Fibroblast of villous mesenchyme (primary cell): ENCODE data around the gene MBD5. TPM values are rescaled to one million over a fixed set of nuclear protein-coding genes. Genes with fewer than 3 reads are reported as not detected.

Source experiments
- DNase-seq: peaks from one replicate; pipeline ENCODE4 v3.0.0-alpha.2; 2010; ENCODE audit warnings: low read depth
- H3K4me3 ChIP-seq: 2 replicates; pipeline ENCODE4 v1.5.1; 2011; ENCODE audit warnings: low read depth, mild to moderate bottlenecking, low read length
- total RNA-seq: library from RNA; depleted of rRNA; stranded (reverse); fragments of >200 nt; gene quantifications from 2 replicates; pipeline ENCODE4 v1.2.3, GENCODE V29; 2012
- TF ChIP-seq, protein P1 (sequence below): IDR thresholded peaks from 2 replicates; pipeline ENCODE4 v1.5.1; 2012; ENCODE audit warnings: low read depth, mild to moderate bottlenecking, low read length; ENCODE audit not compliant: insufficient read depth

Gene MBD5
- total RNA-seq, 1 donor = 35.0 TPM

DNA sequence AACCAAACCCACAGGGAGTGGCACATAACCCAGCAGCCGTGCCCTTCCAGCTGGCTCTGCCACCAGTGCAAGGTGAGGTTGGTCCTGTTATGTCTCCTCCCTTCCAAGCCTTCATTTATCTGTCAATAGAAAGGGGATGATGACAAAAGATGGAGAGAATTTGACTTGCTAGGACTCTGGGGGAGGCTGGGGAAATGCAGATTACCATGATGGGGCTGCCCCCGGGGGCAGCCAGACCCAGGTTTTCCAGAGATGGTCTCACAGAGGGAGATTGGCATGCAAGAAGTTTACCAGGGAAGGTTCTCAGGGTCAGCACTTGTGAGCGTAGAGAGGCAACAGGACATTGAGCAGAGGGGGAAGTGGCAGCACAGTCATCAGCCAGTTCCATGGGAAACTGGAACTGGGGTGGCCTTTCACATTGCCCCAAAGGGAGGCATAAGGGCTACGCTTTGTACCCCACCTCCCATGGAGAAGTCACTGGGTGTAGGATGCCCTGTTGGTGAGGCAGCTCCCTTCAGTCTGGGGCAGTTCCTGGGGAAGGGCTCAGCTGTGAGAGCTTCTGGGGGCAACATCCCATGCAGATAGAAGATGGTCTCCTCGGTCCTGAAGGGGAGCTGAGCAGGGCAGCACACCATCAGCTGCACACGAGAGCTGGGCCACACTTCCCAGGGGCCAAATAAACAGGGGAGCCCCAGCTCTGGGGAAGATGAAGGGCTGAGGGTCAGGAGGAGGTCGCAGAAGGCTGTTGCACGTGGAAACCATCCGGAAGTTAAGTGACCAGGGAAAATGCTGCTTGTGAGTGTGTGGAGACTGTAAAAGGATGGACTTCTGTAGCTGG lies 505.8 kb downstream of the MBD5 start:
- no peak overlapping the region for H3K4me3 ChIP-seq
- TF ChIP-seq, protein P1, sequence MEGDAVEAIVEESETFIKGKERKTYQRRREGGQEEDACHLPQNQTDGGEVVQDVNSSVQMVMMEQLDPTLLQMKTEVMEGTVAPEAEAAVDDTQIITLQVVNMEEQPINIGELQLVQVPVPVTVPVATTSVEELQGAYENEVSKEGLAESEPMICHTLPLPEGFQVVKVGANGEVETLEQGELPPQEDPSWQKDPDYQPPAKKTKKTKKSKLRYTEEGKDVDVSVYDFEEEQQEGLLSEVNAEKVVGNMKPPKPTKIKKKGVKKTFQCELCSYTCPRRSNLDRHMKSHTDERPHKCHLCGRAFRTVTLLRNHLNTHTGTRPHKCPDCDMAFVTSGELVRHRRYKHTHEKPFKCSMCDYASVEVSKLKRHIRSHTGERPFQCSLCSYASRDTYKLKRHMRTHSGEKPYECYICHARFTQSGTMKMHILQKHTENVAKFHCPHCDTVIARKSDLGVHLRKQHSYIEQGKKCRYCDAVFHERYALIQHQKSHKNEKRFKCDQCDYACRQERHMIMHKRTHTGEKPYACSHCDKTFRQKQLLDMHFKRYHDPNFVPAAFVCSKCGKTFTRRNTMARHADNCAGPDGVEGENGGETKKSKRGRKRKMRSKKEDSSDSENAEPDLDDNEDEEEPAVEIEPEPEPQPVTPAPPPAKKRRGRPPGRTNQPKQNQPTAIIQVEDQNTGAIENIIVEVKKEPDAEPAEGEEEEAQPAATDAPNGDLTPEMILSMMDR = no peak
- DNase-seq = no peak

DNA sequence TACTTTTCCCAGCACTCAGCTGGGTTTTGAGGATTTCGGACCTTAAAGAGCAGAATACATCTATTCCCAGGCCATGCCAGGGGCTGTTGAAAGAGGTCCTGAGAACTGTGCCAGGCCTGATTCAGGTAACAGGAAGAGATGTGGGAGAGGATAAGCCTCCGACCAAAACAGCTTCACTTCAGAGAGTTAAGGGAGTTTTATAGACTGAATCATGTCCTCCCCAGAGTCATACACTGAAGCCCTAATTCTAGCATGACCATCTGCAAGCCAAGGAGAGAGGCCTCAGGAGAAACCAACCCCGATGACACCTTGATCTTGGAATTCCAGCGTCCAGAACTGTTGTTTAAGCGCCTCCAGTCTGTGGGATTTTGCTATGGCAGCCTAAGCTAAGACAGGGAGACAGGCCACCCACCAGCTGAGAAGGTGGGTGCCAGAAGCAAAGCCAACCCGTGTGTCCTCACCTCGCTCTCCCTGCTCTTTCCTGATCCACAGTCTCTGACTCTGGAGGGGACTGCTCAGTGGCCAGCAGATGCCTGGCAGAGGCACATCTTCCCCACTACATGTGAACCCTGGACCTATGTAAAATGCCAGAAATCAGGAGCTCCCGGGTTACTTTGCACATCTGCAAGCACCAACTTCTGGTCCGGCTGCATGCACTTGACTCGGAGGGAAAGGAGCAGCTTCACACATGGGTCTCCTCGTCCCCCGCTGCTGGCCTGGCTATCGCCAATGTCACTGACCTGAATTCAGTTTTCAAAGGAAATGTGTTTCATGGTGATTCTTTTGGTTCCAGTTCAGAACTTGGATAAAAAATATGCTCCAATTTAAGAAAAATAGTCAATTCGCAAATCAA lies 506.8 kb downstream of the MBD5 start:
- DNase-seq = no peak
- H3K4me3 ChIP-seq = no peak overlapping the region
- TF ChIP-seq, protein P1 = no peak

DNA sequence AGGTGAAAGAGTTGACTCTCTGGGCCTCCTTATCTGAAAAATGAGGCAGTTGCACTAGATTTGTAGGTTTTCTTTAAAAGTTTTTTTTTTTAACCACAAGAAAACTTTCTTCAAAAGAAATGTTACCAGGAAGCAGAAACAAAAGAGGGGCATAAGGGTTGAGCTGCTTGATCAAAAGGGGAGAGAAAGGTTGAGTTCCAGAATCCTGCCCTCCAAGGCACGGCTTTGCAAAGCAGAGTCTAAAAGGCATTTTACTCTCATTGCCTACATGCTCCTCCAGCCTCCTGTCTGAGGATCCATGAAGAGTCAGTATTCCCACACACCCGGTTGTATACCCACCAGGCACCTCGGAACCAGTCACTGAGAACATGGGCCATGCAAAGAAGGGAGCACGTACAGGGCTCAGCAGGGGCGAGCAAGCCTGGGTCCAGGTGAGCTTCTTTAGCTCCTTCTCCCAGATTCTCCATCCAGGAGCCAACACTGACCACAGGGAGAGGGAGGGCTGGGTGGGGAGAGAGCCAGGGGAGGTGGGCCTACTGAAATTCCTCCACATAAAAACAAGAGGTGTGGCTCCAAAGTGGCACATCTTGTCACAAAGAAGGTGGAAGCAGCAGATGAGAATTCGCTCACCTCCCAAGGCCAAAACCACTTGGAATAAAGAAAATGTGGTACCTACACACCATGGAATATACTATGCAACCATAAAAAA lies 507.6 kb downstream of the MBD5 start:
- no peak for DNase-seq
- H3K4me3 ChIP-seq = no peak overlapping the region
- TF ChIP-seq, protein P1 = no peak

DNA sequence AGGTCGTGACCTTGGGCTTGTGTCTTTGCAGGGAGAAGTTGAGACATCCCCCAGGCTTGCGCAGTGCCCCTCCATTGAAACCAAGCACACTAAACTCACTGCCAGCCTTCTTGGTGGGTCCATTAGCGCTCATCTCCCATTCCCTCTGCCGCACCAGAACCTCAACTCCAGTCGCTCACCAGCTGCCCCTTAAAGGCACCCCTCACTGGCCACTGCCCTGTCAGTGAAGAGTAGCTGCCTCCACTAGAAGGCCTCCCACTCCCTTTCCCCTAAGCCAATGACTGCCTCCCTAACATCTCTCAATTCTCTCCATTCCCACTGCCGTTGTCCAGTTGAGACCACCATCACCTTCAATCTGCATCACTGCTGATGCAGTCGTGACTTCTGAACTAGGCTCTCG lies 508.9 kb downstream of the MBD5 start:
- no peak overlapping the region for H3K4me3 ChIP-seq
- no peak for DNase-seq
- TF ChIP-seq, protein P1 = no peak

DNA sequence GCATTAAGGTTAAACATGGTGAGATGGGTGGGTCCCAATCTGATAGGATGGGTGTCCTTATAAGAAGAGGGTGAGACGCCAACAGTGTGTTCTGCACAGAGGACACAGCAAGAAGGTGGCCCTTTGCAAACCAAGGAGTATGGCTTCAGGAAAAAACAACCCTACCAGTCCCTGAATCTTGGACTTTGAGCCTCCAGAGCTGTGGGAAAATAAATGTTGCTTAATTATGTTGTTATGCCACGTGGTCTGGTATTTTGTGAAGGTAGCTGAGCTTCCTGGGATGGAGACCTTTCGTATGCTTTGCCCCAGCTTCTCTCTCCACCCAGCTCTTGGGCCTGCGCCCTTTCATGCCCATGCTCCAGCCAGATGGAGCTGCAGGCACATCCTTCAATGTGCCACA lies 509.5 kb downstream of the MBD5 start:
- TF ChIP-seq, protein P1 = no peak
- H3K4me3 ChIP-seq = no peak overlapping the region
- DNase-seq = no peak

DNA sequence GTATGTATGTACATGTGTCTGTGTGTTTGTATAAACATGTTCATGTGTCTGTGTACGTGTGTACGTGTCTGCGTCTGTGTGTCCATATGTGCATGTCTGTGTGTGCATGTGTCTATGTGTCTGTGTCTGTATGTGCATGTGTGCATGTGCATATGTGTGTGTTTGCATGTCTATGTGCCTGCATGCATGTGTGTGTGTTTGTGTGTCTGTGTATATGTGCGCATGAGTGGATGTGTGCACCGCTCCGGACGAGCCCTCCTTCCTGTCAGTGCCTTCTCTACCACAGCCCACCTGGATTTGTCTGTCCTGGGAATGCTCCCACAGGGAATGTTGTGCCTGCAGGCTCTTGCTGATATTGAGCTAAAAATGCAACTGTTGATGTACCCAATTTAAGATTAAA lies 510.3 kb downstream of the MBD5 start:
- H3K4me3 ChIP-seq = no peak overlapping the region
- no peak for DNase-seq
- TF ChIP-seq, protein P1 = no peak
